Measurements from ENCODE around the gene LYST. TPM values are rescaled to one million over a fixed set of nuclear protein-coding genes. Genes with fewer than 3 reads are reported as not detected.

Gene LYST
- total RNA-seq, 1 donor from 2014 or later = 16.4 TPM

DNA sequence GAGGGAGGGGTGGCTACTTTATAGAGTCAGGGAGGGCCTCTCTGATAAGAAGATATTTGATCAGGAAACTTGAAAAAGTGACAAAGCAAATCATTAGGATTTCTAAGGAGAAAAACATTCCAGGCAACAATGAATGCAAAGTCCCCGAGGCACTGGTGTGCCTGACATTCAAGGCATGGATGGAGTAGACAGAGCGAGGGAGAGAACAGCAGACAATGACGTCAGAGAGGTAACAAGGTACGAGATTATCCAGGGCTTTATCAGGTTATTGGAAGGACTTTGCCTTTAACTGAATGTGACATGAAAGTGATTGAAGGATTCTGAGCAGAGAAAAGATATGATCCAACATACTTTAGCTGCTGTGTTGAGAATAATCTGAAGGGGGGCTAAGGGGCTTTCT is 144.7 kb downstream of the LYST start:
- H3K4me1 Mint-ChIP-seq (ENCODE audit: low read depth) = peaks cover 17% of the 10 kb centered on the region

DNA sequence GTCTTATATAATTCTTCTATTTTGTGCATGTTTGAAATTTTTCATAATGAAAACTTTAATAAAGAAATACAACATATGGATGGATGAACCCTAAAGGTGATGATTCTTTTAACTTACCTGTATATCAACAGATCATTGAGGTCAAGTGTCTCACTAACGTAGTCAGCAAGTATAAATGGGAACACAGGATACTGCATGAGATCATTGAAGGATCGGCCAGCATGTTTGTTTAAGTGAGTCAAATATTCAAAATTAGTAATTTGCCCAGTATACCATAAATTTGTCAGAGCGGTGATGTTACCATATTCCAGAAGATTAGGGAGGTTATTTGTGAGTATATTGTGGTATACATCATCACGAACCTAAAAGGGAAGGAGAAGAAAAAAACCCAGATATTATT is 146.2 kb downstream of the LYST start:
- no peak overlapping the region for H3K4me3 Mint-ChIP-seq (ENCODE audit: unreplicated experiment)
- no peaks in the 10 kb centered on the region for H3K9me3 Mint-ChIP-seq (ENCODE audit: low read depth)
- H3K27me3 Mint-ChIP-seq (ENCODE audit: low read depth) = no peaks in the 10 kb centered on the region
- TF ChIP-seq, protein P1, sequence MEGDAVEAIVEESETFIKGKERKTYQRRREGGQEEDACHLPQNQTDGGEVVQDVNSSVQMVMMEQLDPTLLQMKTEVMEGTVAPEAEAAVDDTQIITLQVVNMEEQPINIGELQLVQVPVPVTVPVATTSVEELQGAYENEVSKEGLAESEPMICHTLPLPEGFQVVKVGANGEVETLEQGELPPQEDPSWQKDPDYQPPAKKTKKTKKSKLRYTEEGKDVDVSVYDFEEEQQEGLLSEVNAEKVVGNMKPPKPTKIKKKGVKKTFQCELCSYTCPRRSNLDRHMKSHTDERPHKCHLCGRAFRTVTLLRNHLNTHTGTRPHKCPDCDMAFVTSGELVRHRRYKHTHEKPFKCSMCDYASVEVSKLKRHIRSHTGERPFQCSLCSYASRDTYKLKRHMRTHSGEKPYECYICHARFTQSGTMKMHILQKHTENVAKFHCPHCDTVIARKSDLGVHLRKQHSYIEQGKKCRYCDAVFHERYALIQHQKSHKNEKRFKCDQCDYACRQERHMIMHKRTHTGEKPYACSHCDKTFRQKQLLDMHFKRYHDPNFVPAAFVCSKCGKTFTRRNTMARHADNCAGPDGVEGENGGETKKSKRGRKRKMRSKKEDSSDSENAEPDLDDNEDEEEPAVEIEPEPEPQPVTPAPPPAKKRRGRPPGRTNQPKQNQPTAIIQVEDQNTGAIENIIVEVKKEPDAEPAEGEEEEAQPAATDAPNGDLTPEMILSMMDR (IDR thresholded peaks at IDR 0.05) = no peak
- H3K4me1 Mint-ChIP-seq (ENCODE audit: low read depth) = peaks cover 9% of the 10 kb centered on the region
- no peak for DNase-seq (ENCODE audit: low spot score)
- H3K36me3 Mint-ChIP-seq (ENCODE audit: low read depth) = peaks cover 15% of the 10 kb centered on the region
- H3K27ac Mint-ChIP-seq (ENCODE audit: unreplicated experiment) = no peak overlapping the region

More for the DNA sequence above, 144.7 kb downstream of the LYST start:
- DNase-seq (ENCODE audit: low spot score) = no peak
- H3K36me3 Mint-ChIP-seq (ENCODE audit: low read depth) = peaks cover 11% of the 10 kb centered on the region
- no peak overlapping the region for H3K4me3 Mint-ChIP-seq (ENCODE audit: unreplicated experiment)
- H3K27ac Mint-ChIP-seq (ENCODE audit: unreplicated experiment) = no peak overlapping the region
- TF ChIP-seq, protein P1 (IDR thresholded peaks at IDR 0.05) = no peak
- H3K9me3 Mint-ChIP-seq (ENCODE audit: low read depth) = no peaks in the 10 kb centered on the region
- H3K27me3 Mint-ChIP-seq (ENCODE audit: low read depth) = no peaks in the 10 kb centered on the region

DNA sequence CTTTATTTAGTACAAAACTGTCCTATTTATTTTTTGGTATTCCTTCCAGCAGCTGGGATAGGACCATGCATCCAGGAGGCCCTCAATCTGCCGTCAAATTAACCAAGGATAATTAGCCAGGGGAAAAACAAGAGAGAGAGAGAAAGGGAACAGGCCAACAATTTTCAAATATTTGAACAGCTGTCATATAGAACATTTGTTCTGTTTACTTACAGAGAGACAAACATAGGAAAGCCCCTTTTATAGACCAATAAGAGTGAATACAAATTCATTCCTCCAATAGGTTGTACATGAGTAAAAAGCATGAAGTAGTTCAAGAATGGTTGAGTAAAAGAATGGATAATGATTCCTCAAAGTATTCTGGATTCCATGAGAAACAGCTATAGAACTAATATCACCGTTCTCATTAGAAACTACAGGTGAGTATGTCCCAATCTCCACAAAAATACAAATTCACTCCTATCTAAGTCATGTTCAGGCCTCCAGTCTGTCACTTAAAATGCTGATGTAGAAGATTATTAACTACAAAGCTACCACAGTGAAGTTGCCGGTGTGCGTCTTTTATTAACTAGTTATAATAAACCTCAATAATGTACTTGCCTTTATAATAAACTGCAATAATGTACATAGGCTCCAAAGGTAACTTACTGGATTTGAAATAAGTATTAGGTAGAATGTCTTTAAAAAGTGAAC is 152.4 kb downstream of the LYST start:
- H3K4me3 Mint-ChIP-seq (ENCODE audit: unreplicated experiment) = no peak overlapping the region
- no peaks in the 10 kb centered on the region for H3K4me1 Mint-ChIP-seq (ENCODE audit: low read depth)
- H3K9me3 Mint-ChIP-seq (ENCODE audit: low read depth) = no peaks in the 10 kb centered on the region
- DNase-seq (ENCODE audit: low spot score) = no peak
- TF ChIP-seq, protein P1 (IDR thresholded peaks at IDR 0.05) = no peak
- peaks cover 17% of the 10 kb centered on the region for H3K36me3 Mint-ChIP-seq (ENCODE audit: low read depth)
- H3K27me3 Mint-ChIP-seq (ENCODE audit: low read depth) = no peaks in the 10 kb centered on the region
- H3K27ac Mint-ChIP-seq (ENCODE audit: unreplicated experiment) = no peak overlapping the region

DNA sequence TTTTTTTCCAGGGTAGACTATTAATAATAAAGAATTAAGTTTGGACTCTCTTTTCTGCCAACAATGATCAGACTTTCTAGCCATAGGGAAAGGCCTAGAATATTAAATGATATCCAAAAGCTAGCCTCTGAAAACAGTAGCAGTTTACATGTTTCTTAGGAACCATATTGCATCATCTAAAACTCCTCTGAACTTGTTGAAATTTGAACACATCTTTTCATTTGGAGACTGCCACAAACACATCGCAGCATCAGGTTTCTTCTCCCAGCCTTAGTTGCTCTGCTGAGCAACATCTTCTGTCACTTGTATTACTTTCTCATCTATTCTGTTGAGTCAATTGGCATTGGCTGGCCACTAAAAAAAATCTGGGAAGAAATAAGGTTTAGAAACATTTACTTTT is 153.9 kb downstream of the LYST start:
- no peaks in the 10 kb centered on the region for H3K27me3 Mint-ChIP-seq (ENCODE audit: low read depth)
- no peak overlapping the region for H3K4me3 Mint-ChIP-seq (ENCODE audit: unreplicated experiment)
- peaks cover 7% of the 10 kb centered on the region for H3K4me1 Mint-ChIP-seq (ENCODE audit: low read depth)
- no peaks in the 10 kb centered on the region for H3K9me3 Mint-ChIP-seq (ENCODE audit: low read depth)
- H3K27ac Mint-ChIP-seq (ENCODE audit: unreplicated experiment) = no peak overlapping the region
- no peak for DNase-seq (ENCODE audit: low spot score)
- H3K36me3 Mint-ChIP-seq (ENCODE audit: low read depth) = peaks cover 20% of the 10 kb centered on the region
- TF ChIP-seq, protein P1 (IDR thresholded peaks at IDR 0.05) = no peak

DNA sequence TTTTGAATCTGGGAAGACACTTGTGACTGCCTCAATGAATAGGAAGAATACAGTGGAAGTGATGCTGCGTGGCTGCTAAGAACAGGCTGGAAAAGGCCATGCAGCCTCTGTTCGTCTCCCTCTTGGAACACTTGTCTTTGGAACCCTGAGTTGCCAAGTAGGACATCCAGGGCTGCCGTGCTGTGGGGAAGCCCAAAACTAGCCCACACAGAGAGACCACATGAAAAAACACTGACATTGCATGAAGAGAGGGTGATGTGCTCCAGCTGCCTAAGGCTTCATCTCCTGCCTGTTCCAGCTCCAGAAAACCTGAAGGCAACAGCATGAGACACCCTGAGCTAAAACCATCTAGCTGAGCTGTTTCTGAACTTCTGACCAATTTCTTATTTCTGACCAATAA is 156.0 kb downstream of the LYST start:
- Mint-ChIP-seq H3K27me3 (ENCODE audit: low read depth) (no peaks in the 10 kb centered on the region), H3K36me3 (ENCODE audit: low read depth) (peaks cover 15% of the 10 kb centered on the region), H3K27ac (ENCODE audit: unreplicated experiment) (no peak overlapping the region), H3K4me3 (ENCODE audit: unreplicated experiment) (no peak overlapping the region), H3K4me1 (ENCODE audit: low read depth) (peaks cover 7% of the 10 kb centered on the region), H3K9me3 (ENCODE audit: low read depth) (no peaks in the 10 kb centered on the region)
- no peak for DNase-seq (ENCODE audit: low spot score)
- TF ChIP-seq, protein P1 (IDR thresholded peaks at IDR 0.05) = no peak
